ENCODE data around the gene PLVAP. TPM values are rescaled to one million over a fixed set of nuclear protein-coding genes. Genes with fewer than 3 reads are reported as not detected.

Gene PLVAP, protein sequence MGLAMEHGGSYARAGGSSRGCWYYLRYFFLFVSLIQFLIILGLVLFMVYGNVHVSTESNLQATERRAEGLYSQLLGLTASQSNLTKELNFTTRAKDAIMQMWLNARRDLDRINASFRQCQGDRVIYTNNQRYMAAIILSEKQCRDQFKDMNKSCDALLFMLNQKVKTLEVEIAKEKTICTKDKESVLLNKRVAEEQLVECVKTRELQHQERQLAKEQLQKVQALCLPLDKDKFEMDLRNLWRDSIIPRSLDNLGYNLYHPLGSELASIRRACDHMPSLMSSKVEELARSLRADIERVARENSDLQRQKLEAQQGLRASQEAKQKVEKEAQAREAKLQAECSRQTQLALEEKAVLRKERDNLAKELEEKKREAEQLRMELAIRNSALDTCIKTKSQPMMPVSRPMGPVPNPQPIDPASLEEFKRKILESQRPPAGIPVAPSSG
- total RNA-seq (not detected), polyA plus RNA-seq (not detected)

DNA sequence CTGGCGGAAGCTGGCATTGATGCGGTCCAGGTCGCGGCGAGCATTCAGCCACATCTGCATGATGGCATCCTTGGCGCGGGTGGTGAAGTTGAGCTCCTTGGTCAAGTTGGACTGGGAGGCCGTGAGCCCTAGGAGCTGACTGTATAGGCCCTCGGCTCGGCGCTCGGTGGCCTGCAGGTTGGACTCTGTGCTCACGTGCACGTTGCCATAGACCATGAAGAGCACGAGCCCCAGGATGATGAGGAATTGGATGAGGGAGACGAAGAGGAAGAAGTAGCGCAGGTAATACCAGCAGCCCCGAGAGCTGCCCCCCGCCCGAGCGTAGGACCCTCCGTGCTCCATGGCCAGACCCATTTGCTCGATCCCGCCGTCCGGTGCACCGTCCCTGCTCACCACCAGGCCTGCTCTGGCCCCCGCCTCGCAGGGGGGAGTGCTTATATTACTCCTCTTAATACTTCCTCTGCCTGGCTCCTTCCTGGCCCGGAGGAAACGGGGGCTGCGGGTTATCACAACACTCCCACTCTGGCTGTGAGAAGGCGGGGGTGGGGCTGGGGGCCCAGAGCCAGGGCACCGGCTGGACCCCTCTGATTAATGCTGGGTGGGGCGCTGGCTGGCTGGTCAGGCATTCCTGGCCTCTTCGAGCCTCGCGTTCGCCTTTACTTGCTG lies at the start of gene PLVAP:
Gene PLVAP, minus strand, starts transcription at position 408 of the 666 bp plus-strand sequence. Its CDS starts 54 bp downstream, at position 354.
- no peaks in the 10 kb centered on the region for H3K9me3 ChIP-seq (ENCODE audit: control insufficient read depth in 2 of 2, low read length in 2 of 2)
- H3K27me3 ChIP-seq (ENCODE audit: control insufficient read depth, insufficient read depth, low read length): no peaks in the 10 kb centered on the region
- no peak within 1 kb of the TSS for H3K27ac Mint-ChIP-seq
- peaks cover 0 to 2% (median 0%) of the 10 kb centered on the region in 7 donors for H3K9me3 Mint-ChIP-seq
- no peaks in the 10 kb centered on the region for H3K36me3 ChIP-seq (ENCODE audit: control insufficient read depth, insufficient read depth, low read length)
- no peak within 1 kb of the TSS for H3K4me3 ChIP-seq (ENCODE audit: low read depth, low read length)
- no peak within 1 kb of the TSS for H3K27ac ChIP-seq (ENCODE audit: insufficient read depth, low read length, poor library complexity, severe bottlenecking)
- DNase-seq: no peak
- no peak within 1 kb of the TSS for H3K4me3 Mint-ChIP-seq
- H3K27me3 Mint-ChIP-seq: peaks cover 46% of the 10 kb centered on the region
- H3K4me1 Mint-ChIP-seq: peaks cover 0 to 6% (median 4%) of the 10 kb centered on the region in 4 donors
- no peaks in the 10 kb centered on the region for H3K4me1 ChIP-seq (ENCODE audit: control insufficient read depth, insufficient read depth, low read length, poor library complexity, severe bottlenecking)
- peaks cover 4% of the 10 kb centered on the region for H3K36me3 Mint-ChIP-seq
- ATAC-seq (ENCODE audit: low read depth in 2 of 2): no peak

DNA sequence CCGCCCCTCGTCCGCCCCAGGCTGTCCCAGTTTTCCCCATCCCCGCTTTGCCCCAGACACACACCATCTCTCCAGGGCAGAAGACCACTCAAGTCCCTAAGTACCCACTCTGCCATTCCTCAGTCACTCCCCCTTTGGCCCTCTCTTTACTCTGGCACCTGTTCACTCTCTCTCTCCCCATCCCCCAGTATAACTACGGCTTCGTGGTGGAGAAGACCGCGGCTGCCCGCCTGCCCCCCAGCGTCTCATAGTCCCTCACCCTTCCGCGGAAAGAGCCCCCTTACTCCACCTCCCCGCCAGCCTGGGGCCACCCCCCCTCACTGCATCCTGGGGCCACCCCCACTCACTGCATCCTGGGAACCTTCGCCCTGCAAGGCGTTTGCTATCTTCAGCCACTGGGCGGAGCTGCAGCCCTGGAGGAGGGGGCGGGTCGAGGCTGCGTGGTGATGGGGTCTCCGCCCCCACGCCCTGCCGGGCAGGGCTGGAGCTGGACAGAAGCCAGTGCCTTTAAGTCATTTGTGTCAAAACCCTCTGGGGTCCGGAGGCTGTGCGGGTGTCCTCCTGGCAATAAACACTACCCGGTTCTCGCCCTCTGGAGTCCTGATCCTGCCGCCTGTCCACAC lies 47.7 kb upstream of the PLVAP start:
- no peak overlapping the region for H3K27ac ChIP-seq (ENCODE audit: insufficient read depth, low read length, poor library complexity, severe bottlenecking)
- no peaks in the 10 kb centered on the region for H3K9me3 ChIP-seq (ENCODE audit: control insufficient read depth in 2 of 2, low read length in 2 of 2)
- H3K36me3 Mint-ChIP-seq: peaks cover 4% of the 10 kb centered on the region
- H3K36me3 ChIP-seq (ENCODE audit: control insufficient read depth, insufficient read depth, low read length): no peaks in the 10 kb centered on the region
- ATAC-seq (ENCODE audit: low read depth in 2 of 2) (peak; percentile 29 to 35), DNase-seq (no peak)
- H3K4me1 ChIP-seq (ENCODE audit: control insufficient read depth, insufficient read depth, low read length, poor library complexity, severe bottlenecking): peaks cover 9% of the 10 kb centered on the region
- no peak overlapping the region for H3K27ac Mint-ChIP-seq
- no peak overlapping the region for H3K4me3 ChIP-seq (ENCODE audit: low read depth, low read length)
- H3K27me3 Mint-ChIP-seq: no peaks in the 10 kb centered on the region
- H3K27me3 ChIP-seq (ENCODE audit: control insufficient read depth, insufficient read depth, low read length): no peaks in the 10 kb centered on the region
- peaks cover 0 to 12% (median 3%) of the 10 kb centered on the region in 4 donors for H3K4me1 Mint-ChIP-seq
- no peak overlapping the region for H3K4me3 Mint-ChIP-seq
- no peaks in the 10 kb centered on the region for H3K9me3 Mint-ChIP-seq

DNA sequence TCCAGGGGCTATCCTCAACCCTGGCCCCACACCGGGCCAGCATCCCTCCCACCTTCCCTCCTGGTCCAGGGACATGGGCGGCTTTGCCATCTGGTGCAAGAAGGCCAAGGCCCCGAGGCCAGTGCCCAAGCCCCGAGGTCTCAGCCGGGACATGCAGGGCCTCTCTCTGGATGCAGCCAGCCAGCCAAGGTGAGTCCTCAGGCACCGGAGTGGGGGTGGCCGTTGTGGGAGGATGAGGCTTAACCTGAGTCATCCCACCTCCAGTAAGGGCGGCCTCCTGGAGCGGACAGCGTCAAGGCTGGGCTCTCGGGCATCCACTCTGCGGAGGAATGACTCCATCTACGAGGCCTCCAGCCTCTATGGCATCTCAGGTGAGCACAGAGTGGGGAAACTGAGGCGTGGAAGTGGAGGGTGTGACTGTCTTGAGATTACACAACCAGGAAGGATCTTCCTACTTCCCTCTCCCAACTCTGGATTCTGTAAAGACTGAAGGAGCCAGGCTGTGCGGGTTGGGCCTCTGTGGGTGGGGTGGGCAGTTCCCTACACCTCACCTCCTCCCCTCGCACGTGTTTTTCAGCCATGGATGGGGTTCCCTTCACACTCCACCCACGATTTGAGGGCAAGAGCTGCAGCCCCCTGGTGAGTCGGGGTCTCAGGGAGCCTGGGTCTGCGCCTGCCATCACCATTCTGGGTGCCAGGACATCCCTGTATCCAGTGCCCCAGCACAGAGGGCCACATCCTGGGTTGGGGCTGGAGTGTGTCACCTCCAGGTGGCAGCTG lies 46.5 kb upstream of the PLVAP start:
- Mint-ChIP-seq H3K9me3 (no peaks in the 10 kb centered on the region), H3K27ac (no peak overlapping the region), H3K27me3 (no peaks in the 10 kb centered on the region), H3K4me1 (peaks cover 0 to 21% (median 7%) of the 10 kb centered on the region in 4 donors), H3K36me3 (peaks cover 4% of the 10 kb centered on the region), H3K4me3 (no peak overlapping the region)
- H3K4me1 ChIP-seq (ENCODE audit: control insufficient read depth, insufficient read depth, low read length, poor library complexity, severe bottlenecking): peaks cover 16% of the 10 kb centered on the region
- ATAC-seq (ENCODE audit: low read depth in 2 of 2): no peak
- H3K27me3 ChIP-seq (ENCODE audit: control insufficient read depth, insufficient read depth, low read length): no peaks in the 10 kb centered on the region
- no peak overlapping the region for H3K4me3 ChIP-seq (ENCODE audit: low read depth, low read length)
- no peaks in the 10 kb centered on the region for H3K9me3 ChIP-seq (ENCODE audit: control insufficient read depth in 2 of 2, low read length in 2 of 2)
- H3K27ac ChIP-seq (ENCODE audit: insufficient read depth, low read length, poor library complexity, severe bottlenecking): no peak overlapping the region
- H3K36me3 ChIP-seq (ENCODE audit: control insufficient read depth, insufficient read depth, low read length): no peaks in the 10 kb centered on the region
- no peak for DNase-seq

DNA sequence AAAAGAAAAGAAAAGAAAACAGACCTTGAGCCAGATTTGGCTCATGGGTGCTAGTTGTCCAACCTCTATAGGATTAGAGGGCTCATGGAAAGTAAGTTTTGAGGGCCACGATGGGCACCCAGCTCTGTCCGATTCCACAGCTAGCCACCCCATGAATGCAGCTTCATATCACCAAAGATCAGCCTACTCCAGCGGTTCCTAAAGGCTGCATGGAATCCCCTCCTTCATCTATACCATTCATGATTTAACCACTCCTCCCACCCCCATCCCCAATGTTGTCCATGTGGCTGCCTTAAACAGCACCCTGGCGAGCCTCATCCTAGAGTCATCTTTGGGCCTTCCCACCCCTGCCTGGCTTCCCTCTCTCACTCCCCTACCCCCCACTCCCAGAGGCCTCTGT lies 44.8 kb upstream of the PLVAP start:
- H3K4me3 Mint-ChIP-seq: peak overlapping the region in 2 of 4 donors; percentile 59 to 92
- no peak overlapping the region for H3K27ac Mint-ChIP-seq
- no peaks in the 10 kb centered on the region for H3K27me3 Mint-ChIP-seq
- Histone ChIP-seq H3K27ac (ENCODE audit: insufficient read depth, low read length, poor library complexity, severe bottlenecking) (no peak overlapping the region), H3K27me3 (ENCODE audit: control insufficient read depth, insufficient read depth, low read length) (no peaks in the 10 kb centered on the region), H3K4me3 (ENCODE audit: low read depth, low read length) (no peak overlapping the region), H3K9me3 (ENCODE audit: control insufficient read depth in 2 of 2, low read length in 2 of 2) (no peaks in the 10 kb centered on the region), H3K36me3 (ENCODE audit: control insufficient read depth, insufficient read depth, low read length) (no peaks in the 10 kb centered on the region), H3K4me1 (ENCODE audit: control insufficient read depth, insufficient read depth, low read length, poor library complexity, severe bottlenecking) (peaks cover 16% of the 10 kb centered on the region)
- ATAC-seq (ENCODE audit: low read depth in 2 of 2) (no peak), DNase-seq (no peak)
- H3K9me3 Mint-ChIP-seq: no peaks in the 10 kb centered on the region
- H3K36me3 Mint-ChIP-seq: peaks cover 6% of the 10 kb centered on the region
- peaks cover 0 to 21% (median 7%) of the 10 kb centered on the region in 4 donors for H3K4me1 Mint-ChIP-seq

DNA sequence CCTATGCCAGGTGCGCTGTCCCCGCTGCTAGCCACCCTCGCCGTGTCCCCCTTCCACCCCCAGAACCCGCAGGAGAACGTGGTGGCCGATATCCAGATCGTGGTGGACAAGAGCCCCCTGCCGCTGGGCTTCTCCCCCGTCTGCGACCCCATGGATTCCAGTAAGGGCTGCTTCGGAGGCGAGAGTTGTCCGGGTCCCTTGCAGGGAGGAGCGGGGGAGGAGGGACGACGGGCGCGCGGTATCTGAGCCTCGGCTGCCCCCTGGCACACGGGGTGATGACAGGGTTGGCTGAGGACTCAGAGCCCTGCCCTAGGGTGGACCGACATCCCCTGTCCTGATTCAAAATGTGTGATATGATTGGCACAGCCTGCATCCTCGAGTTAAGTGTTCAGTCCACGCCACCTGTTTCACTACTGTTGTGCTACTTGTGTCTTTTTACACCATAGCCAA lies 43.4 kb upstream of the PLVAP start:
- peak in 1 of 3 donors; percentile 45 for DNase-seq
- Mint-ChIP-seq H3K27ac (peak overlapping the region; percentile 57 to 92 (median 92)), H3K4me1 (peaks cover 0 to 21% (median 8%) of the 10 kb centered on the region in 4 donors), H3K36me3 (peaks cover 11% of the 10 kb centered on the region), H3K4me3 (peak overlapping the region; percentile 92 to 98 (median 94)), H3K27me3 (no peaks in the 10 kb centered on the region), H3K9me3 (no peaks in the 10 kb centered on the region)
- no peak for ATAC-seq (ENCODE audit: low read depth in 2 of 2)
- Histone ChIP-seq H3K27me3 (ENCODE audit: control insufficient read depth, insufficient read depth, low read length) (no peaks in the 10 kb centered on the region), H3K4me3 (ENCODE audit: low read depth, low read length) (peak overlapping the region; percentile 57), H3K27ac (ENCODE audit: insufficient read depth, low read length, poor library complexity, severe bottlenecking) (peak overlapping the region; percentile 72), H3K9me3 (ENCODE audit: control insufficient read depth in 2 of 2, low read length in 2 of 2) (no peaks in the 10 kb centered on the region), H3K4me1 (ENCODE audit: control insufficient read depth, insufficient read depth, low read length, poor library complexity, severe bottlenecking) (peaks cover 16% of the 10 kb centered on the region), H3K36me3 (ENCODE audit: control insufficient read depth, insufficient read depth, low read length) (no peaks in the 10 kb centered on the region)

DNA sequence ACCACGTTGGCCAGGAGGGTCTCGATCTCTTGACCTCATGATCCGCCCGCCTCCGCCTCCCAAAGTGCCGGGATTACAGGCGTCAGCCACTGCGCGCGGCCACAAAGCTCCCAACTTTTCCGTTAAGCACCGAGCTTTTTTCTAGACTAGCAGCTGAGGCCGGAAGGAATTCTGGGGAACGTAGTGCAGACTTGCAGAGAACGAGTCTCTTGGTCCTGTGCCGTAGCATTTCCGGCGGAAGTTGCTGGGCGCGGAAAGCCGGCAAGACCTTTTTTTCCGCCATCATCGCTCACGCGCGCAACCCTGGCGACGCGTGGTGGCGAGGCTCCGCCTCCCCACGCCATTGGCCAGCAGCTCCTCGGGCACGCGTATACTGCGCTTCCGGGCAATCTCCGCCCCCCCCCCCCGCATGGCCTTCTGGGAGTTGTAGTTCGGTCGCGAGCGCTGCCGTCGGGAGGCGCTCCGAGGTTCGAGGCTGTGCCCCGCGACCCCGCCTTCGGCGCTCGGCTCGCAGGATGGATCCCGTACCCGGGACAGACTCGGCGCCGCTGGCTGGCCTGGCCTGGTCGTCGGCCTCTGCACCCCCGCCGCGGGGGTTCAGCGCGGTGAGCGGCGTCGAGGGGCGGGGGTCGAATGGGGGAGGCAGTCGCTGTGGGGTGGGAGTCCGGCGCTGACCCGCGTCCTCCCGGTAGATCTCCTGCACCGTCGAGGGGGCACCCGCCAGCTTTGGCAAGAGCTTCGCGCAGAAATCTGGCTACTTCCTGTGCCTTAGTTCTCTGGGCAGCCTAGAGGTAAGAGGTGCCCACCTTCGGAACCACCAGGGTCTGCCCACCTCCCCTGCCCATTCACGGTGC lies 42.7 kb upstream of the PLVAP start, which contains the start of gene MVB12A:
Gene MVB12A, plus strand, starts transcription at position 427 of the 854 bp plus-strand sequence. Its CDS starts 89 bp downstream, at position 516.
- peaks cover 0 to 21% (median 8%) of the 10 kb centered on the region in 4 donors for H3K4me1 Mint-ChIP-seq
- peak within 1 kb of the TSS; percentile 69 to 96 (median 92) for H3K27ac Mint-ChIP-seq
- no peaks in the 10 kb centered on the region for H3K9me3 Mint-ChIP-seq
- peaks cover 5% of the 10 kb centered on the region for H3K36me3 ChIP-seq (ENCODE audit: control insufficient read depth, insufficient read depth, low read length)
- DNase-seq (peak; percentile 93 to 99 (median 97)), ATAC-seq (ENCODE audit: low read depth in 2 of 2) (peak; percentile 96 to 97)
- H3K27me3 ChIP-seq (ENCODE audit: control insufficient read depth, insufficient read depth, low read length): no peaks in the 10 kb centered on the region
- no peaks in the 10 kb centered on the region for H3K27me3 Mint-ChIP-seq
- peak within 1 kb of the TSS; percentile 92 to 98 (median 94) for H3K4me3 Mint-ChIP-seq
- H3K4me3 ChIP-seq (ENCODE audit: low read depth, low read length): peak within 1 kb of the TSS; percentile 81
- H3K4me1 ChIP-seq (ENCODE audit: control insufficient read depth, insufficient read depth, low read length, poor library complexity, severe bottlenecking): peaks cover 16% of the 10 kb centered on the region
- peak within 1 kb of the TSS; percentile 72 for H3K27ac ChIP-seq (ENCODE audit: insufficient read depth, low read length, poor library complexity, severe bottlenecking)
- H3K9me3 ChIP-seq (ENCODE audit: control insufficient read depth in 2 of 2, low read length in 2 of 2): no peaks in the 10 kb centered on the region
- peaks cover 17% of the 10 kb centered on the region for H3K36me3 Mint-ChIP-seq
